ENCODE measurements around the gene MBD3L2.
"Not testable (repeated sequence)": the region's sequence is repeated elsewhere in the genome, so short reads cannot be mapped to it uniquely, and the experiment has no call there.

GRCh38 chr19:7028790-7029189 lies 20.3 kb upstream of the MBD3L2 start:
- not testable (repeated sequence) for TF ChIP-seq POLR2A (IDR thresholded peaks at IDR 0.05); CTCF (IDR thresholded peaks at IDR 0.05 in 8 of 11, conservative IDR thresholded peaks at IDR 0.05 in 3 of 11)

All from spleen (tissue), 7 donors.